Fibroblast of lung (primary cell): ENCODE results near the gene PNMA3.

Experiments used
- CTCF ChIP-seq, 2 donors: IDR thresholded peaks in 1 of 2; conservative IDR thresholded peaks in 1 of 2; 1 replicate in 1 of 2; 2 replicates in 1 of 2; pipeline ENCODE4 v1.5.1; 2011 to 2012; ENCODE audit warnings: low read length in 2 of 2, control low read depth in 1 of 2, inconsistent platforms in 1 of 2, low read depth in 1 of 2, mild to moderate bottlenecking in 1 of 2
- EZH2 ChIP-seq: IDR thresholded peaks from 2 replicates; pipeline ENCODE4 v1.5.1; 2012; ENCODE audit warnings: low read length, control low read depth, mild to moderate bottlenecking; ENCODE audit errors: missing control alignments

- TF ChIP-seq CTCF (conservative IDR thresholded peaks at IDR 0.05 in 1 of 2, IDR thresholded peaks at IDR 0.05 in 1 of 2; ENCODE audit: low read depth in 1 of 2, low read length in 2 of 2): no peak
- peak; percentile 42 for TF ChIP-seq EZH2
Measured at GRCh38 chrX:153057281-153057680, 1.0 kb downstream of the PNMA3 start.
